RPMI8226 (cell line): Measurements from ENCODE around the gene PRKRIP1.
"Not testable (repeated sequence)": the region's sequence is repeated elsewhere in the genome, so short reads cannot be mapped to it uniquely, and the experiment has no call there.

Source experiments
- DNase-seq: peaks from one replicate; pipeline ENCODE4 v3.0.0-alpha.2; 2015

PRKRIP1 gene

DNA sequence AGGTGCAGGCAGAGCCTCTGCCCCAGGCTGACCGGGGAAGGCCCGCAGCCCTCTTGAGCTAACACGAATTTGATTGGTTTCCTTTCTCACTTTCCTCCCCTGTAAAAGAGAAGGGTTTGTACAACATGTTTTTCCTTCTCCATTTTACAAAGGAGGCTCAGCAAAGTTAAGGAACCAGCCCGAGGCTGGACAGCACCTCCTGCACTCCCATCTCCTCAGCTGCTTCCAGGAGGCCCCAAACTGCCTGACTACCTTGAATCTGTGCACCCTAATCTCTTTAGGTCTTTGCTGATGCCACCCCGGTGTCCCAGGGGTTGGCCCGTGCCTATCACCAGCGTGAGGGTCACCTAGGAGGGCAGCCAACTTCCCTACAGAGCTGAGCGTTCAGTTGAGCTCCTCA is 64.3 kb downstream of the PRKRIP1 start:
- no peak for DNase-seq

DNA sequence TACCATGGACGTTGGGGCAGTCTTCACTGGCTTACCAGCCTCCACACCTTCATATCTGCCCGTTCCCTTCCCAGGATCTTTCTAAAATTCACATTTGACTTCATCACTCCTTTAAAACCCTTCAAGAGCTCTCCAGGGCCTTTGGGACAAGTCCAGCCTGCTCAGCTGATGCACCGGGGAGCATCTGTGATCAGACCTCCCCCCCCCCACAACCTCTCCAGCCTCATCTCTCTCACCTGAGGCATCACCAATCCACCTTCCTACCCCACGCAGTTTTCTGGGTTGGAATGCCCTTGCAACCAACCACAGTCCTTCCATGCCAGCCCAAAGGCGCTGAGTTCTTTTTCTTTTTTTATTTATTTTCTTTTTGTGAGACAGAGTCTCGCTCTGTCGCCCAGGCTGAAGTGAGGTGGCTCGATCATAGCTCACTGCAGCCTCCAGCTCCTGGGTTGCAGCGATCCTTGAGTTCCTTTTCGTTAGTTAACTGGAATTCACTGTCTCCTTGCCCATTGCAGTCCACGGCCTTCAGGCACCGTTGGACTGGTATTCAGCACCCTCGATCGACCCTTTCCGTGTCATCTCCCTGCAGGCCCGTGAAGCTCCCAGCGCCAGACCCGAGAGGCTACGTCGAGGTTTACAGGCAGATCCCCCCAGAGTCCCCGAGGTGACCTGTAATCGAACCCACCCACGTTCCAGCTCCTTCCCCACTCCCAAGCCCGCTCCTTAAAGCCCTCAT is 67.8 kb downstream of the PRKRIP1 start:
- peak; percentile 36 for DNase-seq

DNA sequence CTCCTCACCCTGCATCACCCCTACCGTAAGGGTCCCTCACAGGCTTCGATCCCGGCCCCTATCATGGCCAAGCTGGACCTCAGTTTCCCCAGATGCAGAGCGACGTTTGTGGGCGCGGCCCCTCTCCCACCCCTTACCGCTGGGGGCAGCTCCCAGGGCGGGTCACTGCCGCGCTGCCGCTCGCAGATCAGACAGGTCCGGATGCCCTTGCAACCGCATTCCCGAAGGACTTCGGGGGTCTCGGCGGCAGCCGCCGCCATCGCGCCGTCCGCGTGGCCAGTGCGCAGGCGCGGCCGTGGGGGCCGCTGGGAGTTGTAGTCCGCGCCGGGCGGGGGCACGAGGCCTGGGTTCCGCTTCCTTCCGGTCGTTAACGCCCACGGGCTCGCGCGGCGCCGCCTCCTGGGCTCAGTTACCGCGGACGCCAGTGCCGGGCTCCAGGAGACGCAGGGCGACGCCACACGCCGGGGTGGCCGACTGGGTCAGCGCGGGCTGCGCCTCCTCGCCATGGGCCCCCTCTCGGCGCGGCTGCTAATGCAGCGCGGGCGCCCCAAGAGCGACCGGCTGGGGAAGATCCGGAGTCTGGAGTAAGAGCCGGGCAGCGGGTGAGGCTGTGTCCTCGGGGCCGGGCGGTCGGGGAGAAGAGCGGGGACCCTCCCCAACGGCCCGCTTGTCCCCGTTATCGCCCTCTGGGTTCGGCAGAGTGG is 68.6 kb downstream of the PRKRIP1 start, which contains the start of the genes ALKBH4 and LRWD1:
Gene ALKBH4 (minus strand): TSS at position 287 of the 704 bp plus-strand sequence. CDS start 27 bp downstream, at position 260.
Gene LRWD1 (plus strand): TSS at position 408 of the 704 bp plus-strand sequence. CDS start 97 bp downstream, at position 505.
- DNase-seq, result peak; percentile 98

DNA sequence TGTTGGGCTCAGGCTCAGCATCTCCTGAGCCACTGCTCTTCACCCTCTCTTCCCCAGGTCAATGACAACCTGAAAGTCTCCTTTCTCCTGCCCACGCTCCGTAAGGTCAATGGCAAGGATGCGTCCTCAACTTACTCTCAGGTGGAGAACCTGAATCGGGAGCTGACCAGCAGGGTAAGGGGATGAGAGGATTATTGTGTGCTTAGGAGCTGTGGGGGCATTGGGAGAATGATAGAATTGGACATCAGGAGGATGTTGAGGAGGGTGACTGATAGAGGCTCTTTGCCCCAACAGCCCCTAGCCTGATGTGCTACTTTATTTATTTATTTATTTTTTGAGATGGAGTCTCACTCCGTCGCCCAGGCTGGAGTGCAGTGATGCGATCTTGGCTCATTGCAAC is 69.9 kb downstream of the PRKRIP1 start:
- no peak for DNase-seq

DNA sequence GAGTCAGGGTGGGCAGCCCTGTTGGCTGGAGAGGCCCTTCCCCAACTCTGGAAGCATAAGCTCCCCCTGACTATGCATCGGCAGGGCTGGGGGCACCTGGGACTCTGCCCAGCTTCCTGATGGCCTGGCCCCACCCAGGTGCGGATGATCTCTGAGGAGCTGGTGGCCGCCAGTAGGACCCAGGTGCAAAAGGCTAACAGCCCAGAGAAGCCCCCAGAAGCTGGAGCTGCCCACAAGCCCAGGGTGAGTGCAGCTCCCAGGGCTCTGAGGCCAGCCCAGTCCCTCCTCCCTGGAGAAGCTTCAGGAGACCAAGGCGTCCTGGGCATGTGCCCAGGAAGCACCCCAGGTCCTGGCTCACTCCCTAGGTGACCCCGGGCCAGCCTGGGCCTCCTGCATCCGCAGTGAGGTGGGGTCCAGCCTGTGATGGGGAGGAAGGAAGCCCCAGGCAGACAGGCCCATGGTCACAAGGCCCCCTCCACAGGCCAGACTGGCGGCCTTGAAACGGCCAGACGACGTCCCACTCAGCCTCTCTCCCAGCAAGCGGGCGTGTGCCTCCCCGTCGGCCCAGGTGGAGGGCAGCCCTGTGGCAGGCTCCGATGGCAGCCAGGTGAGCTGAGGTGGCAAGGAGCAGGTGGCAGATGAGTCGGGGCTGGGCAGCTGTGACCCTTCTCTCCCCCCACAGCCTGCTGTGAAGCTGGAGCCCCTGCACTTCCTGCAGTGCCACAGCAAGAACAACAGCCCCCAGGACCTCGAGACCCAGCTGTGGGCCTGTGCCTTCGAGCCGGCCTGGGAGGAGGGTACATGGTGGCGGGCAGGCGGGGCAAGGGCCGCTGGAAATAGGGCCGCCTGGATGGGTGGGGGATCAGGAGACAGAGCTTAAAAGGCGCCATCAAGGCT is 71.7 kb downstream of the PRKRIP1 start:
- DNase-seq, result no peak

DNA sequence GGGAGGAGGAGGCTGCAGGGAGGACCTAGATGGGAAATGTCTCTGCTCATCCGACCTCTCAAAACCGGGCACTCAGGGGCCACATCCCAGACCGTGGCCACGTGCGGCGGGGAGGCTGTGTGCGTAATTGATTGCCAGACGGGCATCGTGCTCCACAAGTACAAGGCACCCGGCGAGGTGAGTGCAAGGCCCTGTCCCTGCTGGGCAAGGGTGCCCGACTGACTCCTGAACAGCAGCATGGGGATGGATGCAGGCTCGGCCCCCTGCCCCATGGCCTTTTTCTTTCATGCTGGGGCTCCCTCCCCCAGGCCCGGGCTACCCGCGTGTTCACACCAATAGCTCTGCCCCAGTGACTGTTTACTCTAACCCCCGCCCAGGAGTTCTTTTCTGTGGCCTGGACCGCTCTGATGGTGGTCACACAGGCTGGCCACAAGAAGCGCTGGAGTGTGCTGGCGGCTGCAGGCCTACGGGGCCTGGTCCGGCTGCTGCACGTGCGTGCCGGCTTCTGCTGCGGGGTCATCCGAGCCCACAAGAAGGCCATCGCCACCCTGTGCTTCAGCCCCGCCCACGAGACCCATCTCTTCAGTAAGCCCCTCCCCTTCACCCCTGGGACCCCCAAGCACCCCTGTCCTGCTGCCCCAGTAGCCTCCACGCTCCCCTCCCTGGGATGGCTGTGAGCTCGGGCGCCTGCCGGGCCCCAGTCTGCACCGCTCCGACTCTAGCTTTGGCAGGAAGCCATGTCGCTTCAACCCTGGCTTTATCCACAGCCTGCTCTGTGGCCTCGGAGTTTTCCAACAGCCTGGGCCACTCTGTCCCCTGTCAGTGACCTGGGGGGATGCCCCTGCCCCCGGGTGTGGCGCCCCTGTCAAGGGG is 72.6 kb downstream of the PRKRIP1 start:
- no peak for DNase-seq

DNA sequence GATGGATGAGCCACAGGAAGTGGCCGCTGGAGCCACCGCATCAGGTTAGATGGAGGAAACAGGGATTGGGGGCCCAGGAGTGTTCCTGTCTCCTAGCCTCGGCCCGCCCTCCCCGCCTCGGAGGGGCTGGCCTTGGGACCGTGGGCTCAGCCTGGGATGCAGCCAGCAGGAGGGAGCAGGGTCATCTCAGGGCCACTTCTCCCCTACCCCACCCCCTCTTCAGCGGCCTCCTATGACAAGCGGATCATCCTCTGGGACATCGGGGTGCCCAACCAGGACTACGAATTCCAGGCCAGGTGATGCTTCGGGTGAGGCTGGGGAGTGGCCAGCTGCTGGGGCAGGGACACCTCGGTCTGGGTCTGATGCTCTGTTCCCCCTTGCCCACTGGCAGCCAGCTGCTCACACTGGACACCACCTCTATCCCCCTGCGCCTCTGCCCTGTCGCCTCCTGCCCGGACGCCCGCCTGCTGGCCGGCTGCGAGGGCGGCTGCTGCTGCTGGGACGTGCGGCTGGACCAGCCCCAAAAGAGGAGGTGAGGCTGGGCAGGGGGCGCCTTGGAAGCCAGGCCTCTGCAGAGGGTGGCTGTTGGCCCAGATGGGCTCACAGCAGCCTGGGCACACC is 73.3 kb downstream of the PRKRIP1 start:
- DNase-seq, result no peak

DNA sequence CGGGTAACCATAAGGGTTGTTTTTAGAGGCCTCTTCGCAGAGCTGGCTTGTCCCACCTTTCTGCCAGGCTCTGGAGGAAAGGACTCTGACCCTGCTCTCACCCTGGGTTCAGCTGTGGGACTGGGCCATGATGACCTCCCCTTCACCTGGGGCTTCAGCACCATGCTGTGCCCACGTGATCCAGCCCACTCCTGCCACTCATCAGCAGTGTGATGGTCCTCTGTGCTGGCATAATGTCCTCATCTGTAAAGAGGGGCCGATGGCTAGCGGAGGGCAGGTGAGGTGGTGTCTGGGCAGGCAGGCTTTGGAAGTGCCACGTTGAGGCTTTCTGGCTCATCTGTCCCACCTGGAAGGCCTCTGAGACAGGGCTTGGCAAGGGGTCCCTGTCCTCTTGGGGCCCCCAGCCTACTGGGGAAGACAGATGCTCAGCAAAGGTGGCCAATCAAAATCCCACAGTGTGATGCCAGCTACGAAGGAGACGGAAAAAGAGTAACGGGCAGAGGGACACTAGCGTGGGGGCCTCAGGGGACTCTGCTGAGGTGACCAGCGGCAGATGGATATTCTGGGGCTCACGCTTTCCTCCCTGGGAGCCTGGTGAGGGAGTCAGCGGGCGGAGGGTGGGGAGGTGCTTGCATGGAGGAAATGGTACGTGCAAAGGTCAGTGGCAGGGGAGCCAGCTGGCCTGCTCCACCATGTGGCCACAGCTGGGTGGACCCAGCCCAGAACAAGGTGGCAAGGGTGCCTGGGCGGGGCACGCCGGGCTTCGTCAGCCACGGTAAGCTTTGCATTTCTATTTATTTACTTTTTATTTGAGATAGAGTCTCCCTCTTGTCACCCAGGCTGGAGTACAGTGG is 74.0 kb downstream of the PRKRIP1 start:
- DNase-seq, result no peak

DNA sequence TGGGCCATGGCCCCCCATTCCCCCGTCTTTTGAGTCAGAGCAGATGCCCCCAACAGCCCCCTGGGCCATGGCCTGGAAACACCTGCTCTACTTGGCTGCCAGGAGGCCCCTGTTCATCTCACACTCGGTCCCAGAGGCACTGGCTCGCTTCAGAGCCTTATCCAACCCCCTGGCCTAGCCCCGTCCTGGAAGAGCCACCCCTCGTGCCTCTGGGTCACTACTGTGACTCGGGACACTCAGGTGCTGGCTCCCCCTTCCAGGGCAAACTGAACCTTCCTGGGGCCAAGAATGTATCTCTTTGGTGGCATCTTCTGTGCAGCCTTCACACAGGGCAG is 75.6 kb downstream of the PRKRIP1 start:
- DNase-seq, result no peak

DNA sequence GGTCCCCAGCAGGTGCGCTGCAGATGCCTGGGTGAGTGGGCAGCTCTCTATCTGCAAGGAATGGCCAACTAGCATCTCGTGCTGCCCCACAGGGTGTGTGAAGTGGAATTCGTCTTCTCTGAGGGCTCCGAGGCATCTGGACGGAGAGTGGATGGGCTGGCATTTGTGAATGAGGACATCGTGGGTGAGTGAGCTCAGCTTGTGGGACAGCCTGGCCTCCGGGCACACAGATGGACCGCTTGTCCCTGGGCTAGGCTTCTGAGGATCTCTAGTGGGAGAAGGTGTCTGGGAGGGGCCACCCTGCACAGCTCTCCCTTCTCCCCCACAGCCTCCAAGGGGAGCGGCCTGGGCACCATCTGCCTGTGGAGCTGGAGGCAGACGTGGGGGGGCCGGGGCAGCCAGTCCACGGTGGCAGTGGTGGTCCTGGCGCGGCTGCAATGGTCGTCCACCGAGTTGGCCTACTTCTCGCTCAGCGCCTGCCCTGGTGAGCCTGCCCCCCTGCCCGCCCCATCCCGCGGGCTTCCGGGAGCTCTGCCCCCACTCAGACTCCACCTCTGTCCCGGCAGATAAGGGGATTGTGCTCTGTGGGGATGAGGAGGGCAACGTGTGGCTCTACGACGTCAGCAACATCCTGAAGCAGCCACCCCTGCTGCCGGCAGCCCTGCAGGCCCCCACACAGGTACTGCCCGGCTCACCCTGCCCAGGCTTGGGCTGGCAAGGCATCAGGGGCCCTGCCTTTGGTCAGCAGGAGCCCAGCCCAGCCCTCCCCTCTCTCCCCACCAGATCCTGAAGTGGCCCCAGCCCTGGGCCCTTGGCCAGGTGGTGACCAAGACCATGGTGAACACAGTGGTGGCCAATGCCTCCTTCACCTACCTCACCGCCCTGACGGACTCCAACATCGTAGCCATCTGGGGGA is 76.2 kb downstream of the PRKRIP1 start:
- DNase-seq, result no peak

DNA sequence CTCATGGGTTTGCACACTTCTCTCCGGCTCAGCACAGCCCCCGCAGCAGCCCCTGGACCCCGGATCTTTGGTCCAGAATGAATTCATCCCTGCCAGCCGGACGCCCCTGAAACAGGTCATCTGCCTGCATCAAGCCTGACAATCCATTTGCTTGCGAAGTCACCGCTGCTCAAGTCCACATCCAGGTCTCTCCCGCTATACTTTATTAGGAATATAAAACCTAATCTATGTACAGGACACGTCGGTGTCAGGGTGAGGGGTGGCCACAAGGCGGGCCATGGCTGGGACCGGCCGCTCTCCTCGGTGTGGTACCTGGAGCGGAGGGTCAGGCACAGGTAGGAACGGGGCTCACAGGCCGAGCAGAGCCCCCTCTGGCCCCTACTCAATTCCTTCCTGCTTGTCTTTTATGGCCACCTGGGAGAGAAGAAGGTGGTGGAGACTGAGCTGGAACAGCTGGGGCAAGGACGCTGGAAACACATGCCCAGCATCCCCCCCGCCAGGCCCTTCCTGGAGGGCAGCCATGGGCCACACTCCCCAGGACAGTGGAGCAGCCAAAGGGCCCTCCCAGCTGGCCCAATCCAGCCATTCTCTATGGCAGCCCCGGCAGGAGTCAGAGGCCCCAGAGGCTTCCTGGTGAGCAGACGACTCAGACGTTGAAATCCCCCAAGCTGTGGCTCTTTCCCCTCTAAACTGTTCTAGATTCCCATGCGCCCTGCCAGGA is 77.3 kb downstream of the PRKRIP1 start:
- DNase-seq, result no peak

DNA sequence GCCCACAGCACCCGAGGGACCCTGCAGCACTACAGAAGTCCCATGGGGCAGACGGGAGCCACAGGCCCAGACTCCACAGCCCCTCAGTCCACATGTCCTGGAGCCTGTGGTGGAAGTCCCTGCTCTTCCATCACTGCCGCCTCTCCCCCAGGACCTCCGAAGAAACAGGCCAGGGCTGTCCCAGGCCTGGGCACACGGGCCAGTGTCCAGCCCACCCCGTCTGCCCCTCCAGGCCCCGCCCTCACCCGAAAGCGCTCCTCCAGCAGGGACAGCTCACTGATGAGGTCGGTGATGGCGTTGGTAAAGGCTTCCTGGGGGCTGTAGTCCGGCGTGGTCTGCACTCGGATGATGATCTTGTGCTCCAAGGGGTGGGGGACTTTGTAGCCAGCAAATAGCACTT is 78.0 kb downstream of the PRKRIP1 start:
- not testable (repeated sequence) for DNase-seq

DNA sequence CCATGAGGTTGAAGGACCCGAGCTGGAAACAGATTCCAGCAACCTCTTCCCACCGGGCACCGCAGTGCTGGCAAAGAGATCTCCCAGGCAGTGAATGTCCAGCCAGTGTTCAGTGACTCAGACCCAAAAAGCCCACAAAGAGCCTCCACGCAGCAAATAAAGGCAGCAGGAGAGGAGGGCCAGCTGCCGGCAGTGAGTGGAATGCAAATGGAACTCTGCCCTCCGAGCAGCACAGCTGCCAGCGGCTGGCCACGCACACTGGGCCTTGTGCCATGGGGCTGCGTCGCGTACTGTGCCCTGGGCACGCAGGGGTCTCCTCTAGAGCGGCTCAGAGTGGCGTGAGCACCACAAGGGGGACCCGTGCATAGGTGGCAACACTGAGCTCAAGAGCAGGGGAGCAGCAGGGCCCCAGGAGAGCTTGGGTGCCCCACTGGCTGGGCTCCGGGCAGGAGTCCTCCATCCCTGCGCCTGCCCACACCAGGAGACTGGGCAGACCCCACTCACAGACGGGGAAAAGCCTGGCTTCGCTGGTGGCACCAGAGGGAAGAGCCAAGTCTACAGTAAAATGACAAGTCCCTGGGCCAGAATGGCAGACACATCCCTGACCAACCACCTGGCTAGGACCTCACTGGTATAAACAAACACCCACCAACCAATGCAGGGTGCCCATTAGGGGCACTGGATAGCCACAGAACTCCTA is 78.7 kb downstream of the PRKRIP1 start:
- DNase-seq, result not testable (repeated sequence)
